Measurements from ENCODE around the gene NPIPB5. TPM values are rescaled to one million over a fixed set of nuclear protein-coding genes. Genes with fewer than 3 reads are reported as not detected.

Gene NPIPB5
- total RNA-seq, 1 experiment from 2014 or later: 74.7 TPM

Other genes starting within 250 kb of the NPIPB5 start
- gene POLR3E, start 213.5 kb upstream of the NPIPB5 start, total RNA-seq (2021): 62.2 to 73.5 TPM (median 68.0 TPM) in 3 replicates
- gene CDR2, start 136.3 kb upstream of the NPIPB5 start, total RNA-seq (2021): 25.4 to 40.9 TPM (median 29.1 TPM) in 3 replicates

Measured in WTC11 (cell line).